Measurements from ENCODE around the gene TFF3. TPM values are rescaled to one million over a fixed set of nuclear protein-coding genes. Genes with fewer than 3 reads are reported as not detected.
A peak's percentile ranks its signal among the peaks of the same experiment; 100 is the strongest.

TFF3 gene
- not detected in 2 replicates for total RNA-seq (2013; cell fraction: nucleolus; rRNA removed)
- total RNA-seq (2014; rRNA removed) (not detected in 2 replicates), total RNA-seq (2014; rRNA removed; fragmentation: Illumina TruSeq; extraction: Trizol) (not detected in 2 replicates), total RNA-seq (2021) (0.74 TPM in 1 of 2 replicates, not detected in the other), polyA plus RNA-seq (2011; rRNA removed) (not detected in 2 replicates), polyA plus RNA-seq (2014; fragmentation: Illumina TruSeq; extraction: Trizol) (not detected in 2 replicates), polyA plus RNA-seq (2014; fragmentation: Nextera tagmentation; extraction: Ambion mirVana) (not detected), polyA plus RNA-seq (2014; rRNA removed) (not detected in 2 replicates), polyA plus RNA-seq (2016; fragmentation: Nextera tagmentation; extraction: Ambion mirVana) (not detected), polyA minus RNA-seq (2011; rRNA and poly(A)+ RNA removed) (not detected in 2 replicates), Bru-seq, nascent RNA (percentile 12 among the genes with signal in this experiment), BruChase-seq, experiment 1, labeled RNA remaining after a 6-hour chase (not detected), BruChase-seq, experiment 2, labeled RNA remaining after a 2-hour chase (percentile 14 among the genes with signal in this experiment)
- not detected for polyA plus RNA-seq (2011; ENCODE audit: low read depth)
- not detected in 2 replicates for polyA plus RNA-seq (2011; cell fraction: cytosol; rRNA removed)
- polyA plus RNA-seq (2011; cell fraction: nucleus; rRNA removed): not detected in 2 replicates
- polyA plus RNA-seq (2012): not detected in 2 replicates
- not detected in 2 replicates for polyA minus RNA-seq (2011; cell fraction: cytosol; rRNA and poly(A)+ RNA removed)
- not detected in 2 replicates for polyA minus RNA-seq (2011; cell fraction: nucleus; rRNA and poly(A)+ RNA removed)
- long read RNA-seq, experiment 1: 0 reads
- long read RNA-seq, experiment 2: 0 reads

GRCh38 chr21:42315296-42315891 lies at the start of gene TFF3:
Gene TFF3, minus strand, starts transcription at chr21:42315409. Its CDS starts 35 bp downstream, at chr21:42315374.
- Histone ChIP-seq H4K20me1 (ENCODE audit: control insufficient read depth, insufficient read depth) (no peaks in the 10 kb centered on the region), H3K27ac (ENCODE audit: control insufficient read depth, insufficient read depth) (no peak within 1 kb of the TSS), H3K4me2 (ENCODE audit: control insufficient read depth, insufficient read depth) (no peak within 1 kb of the TSS), H3K27me3 (replicated peaks in 1 of 2; ENCODE audit: control insufficient read depth in 2 of 2, insufficient read depth in 2 of 2, low read length in 1 of 2) (no peaks in the 10 kb centered on the region), H3K9ac (ENCODE audit: control insufficient read depth, insufficient read depth, low read length) (no peak within 1 kb of the TSS), H3K79me2 (ENCODE audit: control insufficient read depth, insufficient read depth, low read length) (no peaks in the 10 kb centered on the region), H3K9me3 (replicated peaks; ENCODE audit: control insufficient read depth, insufficient read depth, low read length) (no peaks in the 10 kb centered on the region), H3K4me1 (ENCODE audit: control insufficient read depth, insufficient read depth, low read length) (peaks cover 3% of the 10 kb centered on the region), H2AFZ (ENCODE audit: control insufficient read depth, low read depth, low read length) (no peak within 1 kb of the TSS), H3K4me3 (no peak within 1 kb of the TSS), H3K36me3 (ENCODE audit: control insufficient read depth in 2 of 2, insufficient read depth in 2 of 2, low read length in 1 of 2) (no peaks in the 10 kb centered on the region)
- ATAC-seq: no peak
- CTCF ChIA-PET: interaction anchor here (1.1 to 1.5 kb wide), 2 partner anchors 22 to 170 kb away, joined by 3 to 4 read pairs; no protein-coding TSS in a partner anchor
- in situ Hi-C loops (cut with MboI) (no loop called here), intact Hi-C loops (cut with micrococcal nuclease; ENCODE audit: unreplicated experiment) (no loop called here)
- RAD21 ChIA-PET (ENCODE audit: unreplicated experiment): interaction anchor here (1.0 to 1.8 kb wide), 2 partner anchors 15 to 126 kb away, joined by 3 to 7 read pairs; no protein-coding TSS in a partner anchor
- DNase-seq (ENCODE audit: low read depth, low spot score): no peak
- POLR2A ChIA-PET: no interaction called here
- 79% methylated on average over 15 of the region's 15 CpGs for WGBS (ENCODE audit: insufficient coverage, insufficient replicate concordance, low lambda C conversion rate, missing lambda C conversion rate)
- BruUV-seq (replicated peaks): no TSS peak
- TF ChIP-seq GABPA (IDR thresholded peaks at IDR 0.05; ENCODE audit: low read depth) (no peak), ZBTB4 (CRISPR knock-in tag; IDR thresholded peaks at IDR 0.05) (no peak), SREBF1 (IDR thresholded peaks at IDR 0.05; ENCODE audit: low read length) (no peak), CBX5 (IDR thresholded peaks at IDR 0.05; ENCODE audit: low read depth) (no peak), PML (IDR thresholded peaks at IDR 0.05; ENCODE audit: low read length) (no peak), MXI1 (IDR thresholded peaks at IDR 0.05; ENCODE audit: low read depth, low read length) (no peak), NR2C1 (IDR thresholded peaks at IDR 0.05) (no peak), CHD4 (IDR thresholded peaks at IDR 0.05) (no peak), MYB (IDR thresholded peaks at IDR 0.05; ENCODE audit: borderline replicate concordance, low read depth, low read length) (no peak), TBL1XR1 (IDR thresholded peaks at IDR 0.05; ENCODE audit: low read depth, low read length) (no peak), ZNF274 (IDR thresholded peaks at IDR 0.05; ENCODE audit: insufficient read depth, insufficient read length) (no peak), CHD1 (IDR thresholded peaks at IDR 0.05; ENCODE audit: low read depth, low read length) (no peak), CREM (IDR thresholded peaks at IDR 0.05; ENCODE audit: low read depth) (no peak)
- SMC1A ChIA-PET (ENCODE audit: uncharacterized antibody, unreplicated experiment): no interaction called here
- FAIRE-seq: no peak

Data from GM12878 (cell line).